CD1c-positive myeloid dendritic cell (primary cell): ENCODE measurements around the gene CLK4.

Experiments used
- DNase-seq: peaks from one replicate; pipeline ENCODE4 v3.0.0-alpha.2; 2016; ENCODE audit errors: extremely low spot score

CLK4 gene

DNA sequence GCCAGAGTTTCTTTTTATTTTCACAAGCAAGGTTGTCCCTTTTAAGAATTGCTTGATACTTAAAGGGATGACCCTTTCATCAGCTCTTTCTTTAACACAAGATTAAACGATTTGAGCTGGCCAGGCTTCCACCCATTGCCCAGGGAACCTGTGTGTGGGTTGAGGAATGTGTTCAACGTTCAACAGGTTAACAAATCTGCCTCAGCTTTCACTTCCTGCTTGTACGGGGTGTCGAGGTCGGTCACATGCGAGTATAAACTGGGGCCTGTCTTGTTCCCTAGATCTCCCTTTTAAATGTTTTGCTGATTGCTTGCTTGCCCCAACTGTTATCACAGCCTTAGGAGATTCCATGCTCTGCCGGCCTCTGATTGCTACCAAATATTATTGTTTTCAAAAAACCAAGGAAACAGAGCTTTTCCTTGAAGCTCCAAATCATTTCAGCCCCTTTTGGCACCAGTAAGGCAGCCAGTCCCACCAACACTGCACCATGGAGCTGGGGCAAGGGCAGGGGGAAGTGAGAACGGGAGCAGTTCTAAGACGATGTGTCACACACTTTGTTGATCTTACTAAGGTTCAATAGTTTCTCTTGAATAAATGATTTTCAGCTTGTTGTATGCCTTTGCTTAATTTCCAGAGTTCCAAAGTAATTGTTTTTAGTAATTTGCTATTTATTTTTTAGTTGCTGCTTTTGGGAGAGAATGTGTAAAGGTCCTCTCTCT, 10.7 kb upstream of the CLK4 start:
- peak; percentile 50 for DNase-seq

DNA sequence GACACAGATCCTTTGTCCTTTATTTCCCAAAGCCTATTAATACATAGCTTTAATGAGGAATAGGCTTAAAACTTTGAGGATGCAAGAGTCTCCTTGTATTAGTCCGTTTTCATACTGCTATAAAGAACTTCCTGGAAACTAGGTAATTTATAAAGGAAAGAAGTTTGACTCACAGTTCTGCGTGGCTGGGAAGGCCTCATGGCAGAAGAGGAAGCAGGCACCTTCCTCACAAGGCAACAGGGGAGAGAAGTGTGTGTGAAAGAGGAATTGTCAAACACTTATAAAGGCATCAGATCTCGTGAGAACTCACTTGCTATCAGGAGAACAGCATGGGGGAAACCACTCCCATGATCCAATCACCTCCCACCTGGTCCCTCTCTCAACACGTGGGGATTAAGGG, 5.4 kb upstream of the CLK4 start:
- peak; percentile 63 for DNase-seq

DNA sequence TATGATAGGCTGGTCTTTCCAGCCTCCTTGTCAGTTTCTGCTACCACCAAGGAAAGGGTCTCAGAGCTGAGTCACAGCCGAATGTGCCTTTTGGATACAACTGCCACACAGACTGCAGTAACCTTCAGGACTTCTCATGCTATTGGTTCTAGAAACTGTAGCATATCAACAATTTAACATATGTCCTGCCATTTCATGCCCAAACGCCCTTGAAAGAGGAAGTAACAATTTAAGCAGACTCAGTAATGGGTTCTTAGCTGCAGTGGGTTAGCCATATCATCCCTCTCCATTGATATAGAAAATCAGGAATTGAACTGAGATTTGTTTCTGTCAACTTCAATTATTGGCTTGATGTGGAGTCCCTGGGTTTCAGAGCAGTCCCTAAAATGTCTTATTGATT, 4.1 kb upstream of the CLK4 start:
- DNase-seq, result peak; percentile 7

DNA sequence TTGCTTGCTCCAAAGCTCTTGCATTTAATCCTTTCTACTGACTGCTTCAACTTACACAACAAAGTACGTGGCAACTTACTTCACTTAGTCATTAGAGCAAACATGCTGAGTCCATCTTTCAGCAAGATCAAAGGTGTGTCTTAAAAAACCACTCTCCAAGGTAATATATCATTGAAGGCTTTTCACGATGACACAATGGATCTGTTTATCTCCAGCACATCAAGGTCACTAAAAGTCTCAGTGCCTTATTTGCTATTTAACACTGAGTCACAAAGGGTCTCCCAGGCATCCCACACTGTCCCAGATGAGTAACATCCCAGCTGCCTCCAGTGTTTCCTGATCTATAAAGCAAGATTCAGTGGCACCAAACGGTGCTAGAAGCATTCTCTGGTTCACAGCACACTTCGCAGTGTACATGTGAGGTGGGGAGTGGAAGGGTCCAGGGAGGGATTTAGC, 3.7 kb upstream of the CLK4 start:
- DNase-seq, result no peak

DNA sequence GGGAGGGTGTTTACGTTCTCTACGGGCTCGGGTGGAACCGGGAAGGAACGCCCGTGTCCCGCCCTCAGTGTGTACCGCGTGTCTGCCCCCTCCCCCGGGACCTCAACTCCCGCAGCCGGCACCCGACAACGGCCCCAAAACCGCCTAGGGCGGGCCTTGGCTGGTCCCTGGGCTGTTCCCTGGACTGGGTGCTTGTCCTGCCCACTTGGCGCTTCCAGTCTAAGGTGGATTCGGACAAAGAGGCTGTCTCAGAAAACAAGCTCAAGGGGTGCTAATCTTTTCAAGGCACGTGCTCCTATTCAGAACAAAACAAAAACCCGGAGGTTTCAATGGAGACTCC, 379 bp upstream of the CLK4 start:
- DNase-seq, result no peak

DNA sequence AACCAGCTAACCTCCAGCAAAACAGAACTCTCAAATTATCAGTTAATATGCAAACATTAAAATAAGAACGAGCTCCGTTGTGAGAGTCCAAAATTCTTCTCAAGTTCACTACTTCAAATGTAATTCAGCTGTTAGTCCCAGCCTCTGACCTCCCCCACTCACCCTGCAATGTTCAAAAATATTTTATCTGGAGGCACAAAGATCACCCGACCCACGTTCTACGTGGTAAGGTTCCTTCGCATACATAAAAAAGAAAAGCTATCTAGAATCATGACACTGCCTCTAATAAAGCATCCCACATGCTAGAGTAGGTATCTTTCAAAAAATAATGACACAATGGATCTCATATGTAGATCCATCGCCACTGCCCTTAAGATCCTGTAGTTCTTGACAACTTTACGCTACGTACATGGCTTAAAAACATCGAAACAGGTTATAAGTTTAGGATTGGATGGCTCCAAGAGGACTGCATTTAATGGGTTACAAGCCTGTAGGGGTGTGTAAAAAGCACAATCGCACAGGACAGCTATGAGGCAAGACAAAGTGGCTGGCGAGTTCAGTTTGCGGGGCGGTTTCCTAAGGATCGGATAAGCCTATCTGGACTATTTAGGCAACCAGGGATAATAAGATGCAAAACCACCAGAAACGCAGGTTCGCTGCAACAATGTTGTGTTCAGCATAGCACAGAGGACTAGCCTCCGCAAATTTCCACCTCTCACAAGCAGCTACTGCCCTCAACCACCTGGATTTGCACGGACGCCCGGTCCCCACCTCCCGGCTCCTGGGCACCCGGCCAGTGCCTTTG, 969 bp downstream of the CLK4 start:
- no peak for DNase-seq

DNA sequence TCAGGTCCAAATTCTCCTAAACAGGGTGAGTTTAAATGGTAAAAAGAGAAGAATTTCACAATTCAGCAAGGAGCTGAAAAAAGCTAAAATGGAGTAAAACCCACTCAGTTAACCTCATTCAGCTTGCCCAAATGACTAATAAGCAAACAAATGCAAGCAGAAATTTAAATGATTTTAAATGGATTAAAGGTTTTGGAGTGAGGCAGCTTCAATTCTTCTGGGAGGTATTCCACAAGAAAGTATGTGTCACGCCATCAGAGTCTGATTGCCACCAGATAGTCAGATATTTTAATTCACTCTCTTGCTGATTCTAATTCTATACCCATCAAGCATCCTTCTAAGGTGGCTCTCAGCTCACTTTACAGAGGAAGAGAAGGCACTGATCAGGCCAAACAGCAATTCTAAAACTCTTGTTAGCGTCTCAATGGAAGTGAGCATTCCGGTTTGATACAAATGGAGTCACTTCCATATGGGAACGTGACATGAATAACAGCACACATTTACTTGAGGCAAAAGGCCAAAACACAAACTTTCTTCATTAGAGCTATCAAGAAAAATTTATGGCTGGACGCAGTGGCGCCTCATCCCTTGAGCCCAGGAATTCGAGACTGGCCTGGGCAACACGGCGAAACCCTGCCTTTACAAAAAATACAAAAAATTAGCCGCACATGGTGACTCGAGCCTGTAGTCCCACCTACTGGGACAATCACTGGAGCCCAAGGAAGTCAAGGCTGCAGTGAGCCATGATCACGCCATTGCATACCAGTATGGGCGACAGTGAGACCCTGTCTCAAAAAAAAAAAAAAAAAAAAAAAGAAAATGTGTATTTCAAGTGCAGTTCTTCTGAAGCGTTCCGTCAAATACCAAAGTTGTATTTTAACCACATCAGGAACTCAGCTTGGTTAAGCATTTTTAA, 2.0 kb downstream of the CLK4 start:
- DNase-seq, result peak; percentile 10

DNA sequence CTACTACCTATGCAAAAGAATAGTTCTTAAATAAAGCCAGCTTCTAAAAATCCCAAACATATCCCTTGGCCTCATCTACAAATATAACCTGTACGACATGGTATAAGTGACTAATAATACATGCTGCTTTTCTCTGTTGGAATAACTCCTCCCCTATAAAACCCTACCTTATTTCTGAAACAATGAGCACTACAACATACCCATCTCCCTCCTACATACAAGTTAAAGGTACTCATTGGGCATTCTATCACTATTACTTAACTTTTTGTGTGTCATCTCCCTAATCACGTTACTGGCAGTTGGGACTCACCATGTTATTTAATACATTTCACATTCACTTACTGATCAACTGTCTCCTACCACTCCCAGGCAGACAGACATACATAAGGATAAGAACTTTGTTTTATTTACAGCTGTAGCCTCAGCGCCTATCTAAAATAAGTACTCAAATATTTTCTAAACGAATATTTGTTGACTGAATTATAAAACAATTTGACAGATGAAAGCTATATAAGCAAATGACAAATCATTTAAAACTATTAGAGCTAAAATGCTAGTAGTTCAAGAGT, 4.1 kb downstream of the CLK4 start:
- no peak for DNase-seq

DNA sequence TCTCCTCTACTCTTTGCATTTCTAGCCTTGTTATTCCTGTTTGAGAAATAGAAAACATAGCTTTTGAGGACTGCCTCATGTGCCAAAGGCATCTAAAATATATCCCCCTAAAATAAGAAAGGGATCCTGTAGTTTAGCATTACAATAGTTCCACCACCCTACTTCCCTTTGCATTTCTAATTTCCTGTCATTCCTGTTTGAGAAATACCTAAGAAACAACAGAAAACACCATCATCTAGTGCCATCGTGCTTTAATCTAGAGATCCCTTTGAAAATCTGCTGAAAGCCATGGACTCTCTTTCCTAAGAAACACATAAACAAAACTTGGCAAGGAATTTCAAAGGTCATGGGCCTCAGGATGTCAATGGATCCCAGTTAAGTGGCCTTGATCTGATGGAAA, 7.5 kb downstream of the CLK4 start:
- no peak for DNase-seq

DNA sequence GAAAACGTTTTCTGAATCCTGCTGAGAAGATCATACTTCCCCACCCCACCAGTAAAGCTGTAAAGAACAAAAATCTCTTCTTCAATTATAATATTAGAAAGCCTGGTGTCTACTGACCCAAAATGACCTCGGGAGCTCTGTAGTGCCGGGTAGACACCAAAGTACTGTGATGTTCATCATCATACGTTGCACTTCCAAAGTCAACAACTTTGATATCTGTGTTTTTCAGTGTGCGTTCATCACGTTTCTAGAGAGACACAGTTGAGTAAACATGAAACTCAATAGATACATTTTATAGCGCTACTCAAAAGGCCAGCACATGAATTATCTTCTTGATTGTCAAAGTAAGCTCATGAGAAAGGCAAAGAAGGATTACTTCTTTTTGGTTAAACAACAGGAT, 14.6 kb downstream of the CLK4 start:
- no peak for DNase-seq

DNA sequence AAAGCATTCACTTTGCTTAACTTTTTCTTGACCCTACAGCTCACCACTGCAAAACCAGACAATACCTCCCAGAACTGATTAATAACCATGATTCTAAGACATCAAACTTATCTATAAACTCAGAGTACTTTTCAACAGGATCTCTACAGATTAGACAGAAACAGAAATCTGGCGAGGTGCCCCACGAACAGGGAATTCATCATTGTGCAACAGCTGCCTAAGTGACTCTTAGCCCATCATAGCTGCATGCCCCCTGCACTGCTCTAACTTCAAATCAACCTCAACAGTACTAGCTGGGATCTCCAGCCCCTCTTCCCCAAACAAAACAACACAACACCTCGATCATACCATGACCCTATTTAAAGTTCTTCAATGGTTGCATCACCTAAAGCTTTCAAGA, 20.6 kb downstream of the CLK4 start:
- DNase-seq, result no peak

DNA sequence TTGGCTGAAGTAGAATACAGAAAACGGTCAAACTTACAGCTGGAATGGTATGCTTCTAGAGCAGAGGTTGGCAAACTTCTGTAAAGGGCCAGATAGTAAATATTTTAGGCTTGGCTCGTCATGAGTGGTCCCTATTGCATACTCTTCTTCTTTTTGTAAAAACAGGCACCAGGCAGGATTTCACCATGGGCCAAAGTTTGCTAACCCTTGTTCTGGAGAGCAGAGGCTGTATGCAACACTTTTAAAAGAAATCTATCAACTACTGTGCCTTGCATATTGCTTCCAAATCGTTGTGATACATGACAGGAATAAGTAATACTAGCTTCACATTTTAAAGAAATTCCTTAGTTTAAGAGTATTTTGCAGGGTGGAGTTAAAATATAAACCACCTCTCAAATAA, 21.1 kb downstream of the CLK4 start:
- no peak for DNase-seq

DNA sequence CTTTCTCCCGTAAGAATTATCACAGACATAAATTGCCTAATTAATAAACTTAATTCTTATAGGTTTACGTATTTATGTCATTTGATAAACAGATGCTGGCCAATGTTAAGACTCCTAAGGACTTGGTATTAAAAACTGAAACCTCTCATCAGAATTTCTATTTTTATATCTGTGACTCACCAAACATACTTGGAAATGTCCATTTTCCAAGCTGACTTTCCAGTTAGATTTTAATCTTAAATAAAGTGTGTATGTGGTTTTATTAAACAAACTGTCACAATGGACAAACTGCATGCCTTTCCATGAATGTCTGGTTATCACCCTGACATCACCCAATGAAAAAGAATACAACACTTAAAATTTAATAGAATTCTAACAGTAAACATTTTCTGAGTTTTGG, 24.1 kb downstream of the CLK4 start:
- no peak for DNase-seq

DNA sequence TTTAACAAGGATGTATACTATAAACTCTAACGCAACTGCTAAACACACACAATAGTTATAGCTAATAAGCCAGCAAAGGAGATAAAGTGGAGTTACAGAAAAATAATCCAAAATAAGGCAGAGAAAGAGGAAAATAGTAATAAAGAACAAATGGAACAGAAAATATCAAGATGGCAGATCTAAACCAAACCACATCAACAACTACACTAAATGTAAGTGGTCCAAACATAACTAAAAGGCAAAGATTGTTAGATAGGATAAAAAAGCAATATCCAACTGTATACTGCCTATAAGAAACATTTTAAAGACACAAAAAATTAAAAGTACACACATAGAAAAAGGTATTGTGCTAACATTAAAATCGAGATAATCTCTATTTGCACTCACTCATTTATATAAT, 31.1 kb downstream of the CLK4 start:
- DNase-seq, result no peak

DNA sequence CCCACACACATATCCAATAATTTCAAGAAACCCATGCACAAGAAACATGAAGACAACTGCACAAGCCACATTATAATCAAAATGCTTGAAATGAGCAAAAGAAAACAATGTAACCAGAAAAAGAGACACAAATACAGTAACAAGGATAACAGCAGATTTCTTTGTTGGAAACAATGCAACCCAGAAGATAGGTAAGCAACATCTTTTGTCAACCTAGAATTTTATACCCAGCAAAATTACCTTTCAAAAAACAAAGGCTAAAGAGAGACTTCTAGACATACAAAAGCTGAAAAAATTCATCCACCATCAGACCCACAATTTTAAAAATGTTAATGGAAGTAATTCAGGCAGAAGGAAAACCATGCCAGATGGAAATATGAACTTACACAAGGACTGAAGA, 31.7 kb downstream of the CLK4 start:
- DNase-seq, result no peak

DNA sequence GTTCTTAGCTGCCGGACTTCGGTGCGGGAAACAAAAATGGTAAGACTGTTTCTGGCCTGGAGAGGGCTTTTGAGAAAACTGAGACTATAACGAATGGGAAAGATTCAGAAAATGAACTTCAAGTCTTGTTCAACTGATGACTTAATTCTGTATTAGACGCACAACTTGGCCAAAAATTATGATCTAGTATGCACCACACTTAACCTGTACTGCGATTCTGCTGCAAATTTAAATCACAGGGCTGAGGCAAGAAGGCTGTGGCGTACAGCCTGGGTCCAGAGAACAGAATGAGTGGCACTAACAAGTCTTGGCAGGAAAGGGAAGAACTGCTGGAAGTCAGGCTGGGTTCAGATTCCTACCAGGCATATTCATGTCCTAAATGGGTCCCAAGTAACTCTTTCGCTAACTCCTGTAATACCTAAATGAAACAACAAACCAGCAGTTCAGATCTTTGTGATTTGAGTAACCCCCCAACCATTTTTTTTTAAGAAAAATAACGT, 35.9 kb downstream of the CLK4 start:
- DNase-seq, result no peak

DNA sequence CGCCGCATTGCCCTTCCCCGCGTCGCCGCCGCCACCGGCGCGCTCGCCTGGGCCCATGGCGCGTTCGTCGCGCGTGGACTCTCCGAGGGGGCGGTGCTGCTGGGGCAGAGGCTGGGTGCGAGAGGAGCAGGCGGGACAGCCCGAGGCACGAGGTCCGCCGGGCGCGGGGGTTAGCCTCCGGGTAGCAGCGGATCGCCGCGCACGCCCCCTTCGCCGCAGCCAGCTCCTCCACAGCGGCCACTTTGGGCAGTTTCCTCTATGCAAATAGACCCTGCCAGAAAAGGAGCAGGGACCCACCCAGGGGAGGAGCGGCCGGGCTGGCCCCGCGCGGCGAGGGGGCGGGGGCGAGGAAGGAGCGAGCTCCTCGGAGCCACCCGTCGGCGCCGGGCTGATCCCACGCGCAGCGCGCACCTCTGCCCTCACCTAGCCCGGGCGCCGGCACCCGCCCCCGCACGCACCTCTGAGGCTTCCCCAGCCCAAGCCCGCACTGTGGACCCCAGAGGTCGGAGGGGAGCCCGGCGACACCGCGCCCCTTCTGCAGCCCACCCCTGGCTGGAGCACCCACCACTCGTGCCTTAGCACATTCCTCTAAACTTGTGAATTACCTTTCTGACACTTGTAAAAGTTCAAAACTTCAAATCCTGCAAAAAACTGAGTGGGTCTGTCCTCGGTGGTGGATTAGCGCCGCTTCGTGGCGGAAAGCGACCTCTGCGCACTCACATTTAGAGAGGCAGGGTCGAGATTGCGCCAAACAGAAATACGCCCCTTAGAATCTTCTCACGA, 36.5 kb downstream of the CLK4 start, which contains the start of gene COL23A1:
Gene COL23A1, minus strand, starts transcription at position 253 of the 783 bp plus-strand sequence.
- DNase-seq, result peak; percentile 77

DNA sequence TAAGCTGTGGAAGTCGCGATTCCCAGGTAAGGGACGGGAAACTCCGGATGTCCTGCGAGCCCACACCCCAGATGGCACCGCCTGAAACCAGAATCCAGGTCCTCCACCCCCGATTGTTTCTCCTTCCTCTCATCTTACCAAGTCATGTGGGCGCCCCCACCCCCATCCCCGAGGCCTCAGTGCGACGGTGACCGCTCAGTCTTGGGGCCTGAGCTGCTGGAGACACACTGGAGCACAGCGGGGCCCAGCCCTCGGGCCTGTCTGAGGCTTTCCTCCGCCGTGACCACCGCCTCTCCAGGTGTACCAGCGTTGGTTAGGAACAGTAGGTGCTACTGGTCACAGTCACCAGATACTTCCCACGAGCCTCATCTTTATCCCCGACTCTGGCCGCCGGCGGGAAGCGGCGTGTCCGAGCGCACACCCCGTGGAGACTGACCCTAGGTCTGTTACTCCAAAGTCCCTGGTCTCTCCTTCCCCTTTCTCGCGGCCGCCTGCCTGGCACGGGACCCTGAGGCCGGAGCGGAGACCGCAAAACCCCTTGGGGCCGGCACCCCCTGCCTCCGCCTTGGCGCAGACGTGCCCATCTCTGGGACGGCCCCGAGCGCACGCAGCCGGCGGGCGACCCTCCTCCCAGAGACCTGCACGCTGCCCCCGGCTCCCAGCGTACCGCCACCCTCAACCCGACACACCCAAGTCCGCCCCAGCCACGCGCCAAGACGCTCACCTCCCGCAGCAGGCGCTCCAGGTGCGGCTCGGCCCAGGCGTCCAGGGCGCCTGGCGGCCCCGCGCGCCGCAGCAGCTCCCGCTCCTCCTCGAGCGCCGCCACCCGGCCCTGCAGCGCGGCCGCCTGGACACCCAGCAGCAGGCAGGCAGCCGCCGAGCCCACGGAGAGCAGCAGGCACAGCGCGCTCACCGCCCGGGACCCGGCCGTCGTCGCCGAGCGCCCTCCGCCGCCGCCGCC, 37.4 kb downstream of the CLK4 start:
- peak; percentile 42 for DNase-seq

DNA sequence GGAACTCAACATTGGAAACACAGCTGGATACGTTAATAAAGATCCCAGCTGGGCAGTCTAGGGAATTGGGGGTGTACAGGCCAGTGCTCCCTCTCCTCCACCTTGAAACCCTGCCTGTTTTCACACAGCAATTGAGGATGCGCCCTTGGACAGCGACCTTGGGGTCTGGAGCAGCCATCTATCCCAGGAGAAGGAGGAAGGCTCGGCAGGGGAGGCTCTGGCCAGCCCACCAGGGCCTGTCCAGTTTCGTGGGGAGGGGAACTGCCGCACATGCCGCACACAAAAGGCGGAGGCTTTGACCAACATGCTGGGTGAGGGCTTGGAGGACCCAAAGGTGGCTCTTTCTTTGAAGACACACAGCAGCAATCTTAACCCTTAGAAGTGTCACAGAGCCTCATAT, 38.1 kb downstream of the CLK4 start:
- no peak for DNase-seq
